HUES48 (cell line): ENCODE measurements around the gene KCTD4.

ENCODE experiments used
- H3K27ac ChIP-seq: one replicate; pipeline ENCODE4 v1.7.0; 2013; ENCODE audit warnings: low read depth, low read length, inconsistent platforms
- H3K27me3 ChIP-seq: 2 replicates; pipeline ENCODE4 v1.6.1; 2013; ENCODE audit warnings: mild to moderate bottlenecking, low read length; ENCODE audit not compliant: control insufficient read depth, insufficient read depth
- H3K36me3 ChIP-seq: 2 replicates; pipeline ENCODE4 v1.6.1; 2013; ENCODE audit warnings: low read length; ENCODE audit not compliant: control insufficient read depth, insufficient read depth
- H3K4me1 ChIP-seq: 2 replicates; pipeline ENCODE4 v1.6.1; 2013; ENCODE audit warnings: mild to moderate bottlenecking, low read length; ENCODE audit not compliant: control insufficient read depth, insufficient read depth
- H3K4me3 ChIP-seq: 2 replicates; pipeline ENCODE4 v1.5.1; 2013; ENCODE audit warnings: mild to moderate bottlenecking, low read depth, low read length
- H3K9ac ChIP-seq: 2 replicates; pipeline ENCODE4 v1.6.1; 2013; ENCODE audit warnings: mild to moderate bottlenecking, low read depth, low read length, moderate library complexity
- H3K9me3 ChIP-seq: 2 replicates; pipeline ENCODE4 v1.6.1; 2013; ENCODE audit warnings: low read length; ENCODE audit not compliant: control insufficient read depth, insufficient read depth

KCTD4 gene

GRCh38 chr13:45229172-45229571, 28.3 kb upstream of the KCTD4 start:
- H3K4me1 ChIP-seq, result peaks cover 11% of the 10 kb centered on the region
- H3K36me3 ChIP-seq, result no peaks in the 10 kb centered on the region
- H3K9ac ChIP-seq, result no peak overlapping the region

GRCh38 chr13:45228002-45228401, 27.2 kb upstream of the KCTD4 start:
- Histone ChIP-seq H3K9ac (no peak overlapping the region), H3K36me3 (no peaks in the 10 kb centered on the region), H3K27ac (no peak overlapping the region), H3K4me3 (no peak overlapping the region), H3K27me3 (no peaks in the 10 kb centered on the region), H3K4me1 (peaks cover 11% of the 10 kb centered on the region), H3K9me3 (no peaks in the 10 kb centered on the region)

More at GRCh38 chr13:45229172-45229571, 28.3 kb upstream of the KCTD4 start:
- Histone ChIP-seq H3K4me3 (no peak overlapping the region), H3K27me3 (no peaks in the 10 kb centered on the region), H3K27ac (no peak overlapping the region), H3K9me3 (no peaks in the 10 kb centered on the region)

GRCh38 chr13:45226024-45226423, 25.2 kb upstream of the KCTD4 start:
- Histone ChIP-seq H3K4me3 (no peak overlapping the region), H3K9ac (no peak overlapping the region), H3K27ac (no peak overlapping the region), H3K27me3 (no peaks in the 10 kb centered on the region), H3K36me3 (no peaks in the 10 kb centered on the region), H3K9me3 (no peaks in the 10 kb centered on the region), H3K4me1 (peaks cover 11% of the 10 kb centered on the region)

GRCh38 chr13:45225370-45225769, 24.5 kb upstream of the KCTD4 start:
- Histone ChIP-seq H3K27me3 (no peaks in the 10 kb centered on the region), H3K9me3 (no peaks in the 10 kb centered on the region), H3K4me1 (peaks cover 11% of the 10 kb centered on the region), H3K36me3 (no peaks in the 10 kb centered on the region), H3K9ac (no peak overlapping the region), H3K27ac (no peak overlapping the region), H3K4me3 (no peak overlapping the region)

GRCh38 chr13:45224176-45224575, 23.3 kb upstream of the KCTD4 start:
- Histone ChIP-seq H3K27ac (no peak overlapping the region), H3K36me3 (no peaks in the 10 kb centered on the region), H3K9ac (no peak overlapping the region), H3K4me1 (peaks cover 20% of the 10 kb centered on the region), H3K4me3 (no peak overlapping the region), H3K9me3 (no peaks in the 10 kb centered on the region), H3K27me3 (no peaks in the 10 kb centered on the region)

GRCh38 chr13:45222919-45223318, 22.1 kb upstream of the KCTD4 start:
- H3K9me3 ChIP-seq, result no peaks in the 10 kb centered on the region
- H3K27me3 ChIP-seq, result no peaks in the 10 kb centered on the region
- H3K36me3 ChIP-seq, result no peaks in the 10 kb centered on the region
- no peak overlapping the region for H3K4me3 ChIP-seq
- H3K4me1 ChIP-seq, result peaks cover 30% of the 10 kb centered on the region
- H3K27ac ChIP-seq, result no peak overlapping the region
- H3K9ac ChIP-seq, result no peak overlapping the region

- H3K9me3 ChIP-seq, result no peaks in the 10 kb centered on the region
- H3K36me3 ChIP-seq, result no peaks in the 10 kb centered on the region
- peaks cover 30% of the 10 kb centered on the region for H3K4me1 ChIP-seq
- no peaks in the 10 kb centered on the region for H3K27me3 ChIP-seq
- no peak overlapping the region for H3K27ac ChIP-seq
- no peak overlapping the region for H3K9ac ChIP-seq
- no peak overlapping the region for H3K4me3 ChIP-seq
Measured at GRCh38 chr13:45222516-45222915, 21.7 kb upstream of the KCTD4 start.

- Histone ChIP-seq H3K9me3 (no peaks in the 10 kb centered on the region), H3K4me1 (peaks cover 20% of the 10 kb centered on the region), H3K36me3 (no peaks in the 10 kb centered on the region), H3K4me3 (no peak overlapping the region), H3K27me3 (no peaks in the 10 kb centered on the region), H3K27ac (no peak overlapping the region), H3K9ac (no peak overlapping the region)
Measured at GRCh38 chr13:45220403-45220802, 19.6 kb upstream of the KCTD4 start.

- H3K27ac ChIP-seq, result no peak overlapping the region
- no peak overlapping the region for H3K4me3 ChIP-seq
- no peak overlapping the region for H3K9ac ChIP-seq
- no peaks in the 10 kb centered on the region for H3K9me3 ChIP-seq
- peaks cover 19% of the 10 kb centered on the region for H3K4me1 ChIP-seq
- H3K27me3 ChIP-seq, result no peaks in the 10 kb centered on the region
- H3K36me3 ChIP-seq, result no peaks in the 10 kb centered on the region
Measured at GRCh38 chr13:45219938-45220375, 19.1 kb upstream of the KCTD4 start.

- H3K27ac ChIP-seq, result peak overlapping the region; percentile 9
- no peaks in the 10 kb centered on the region for H3K36me3 ChIP-seq
- peaks cover 19% of the 10 kb centered on the region for H3K4me1 ChIP-seq
- no peaks in the 10 kb centered on the region for H3K27me3 ChIP-seq
- H3K9ac ChIP-seq, result no peak overlapping the region
- no peak overlapping the region for H3K4me3 ChIP-seq
- no peaks in the 10 kb centered on the region for H3K9me3 ChIP-seq
Measured at GRCh38 chr13:45219123-45219891, 18.5 kb upstream of the KCTD4 start.

- H3K27me3 ChIP-seq, result no peaks in the 10 kb centered on the region
- no peaks in the 10 kb centered on the region for H3K9me3 ChIP-seq
- H3K9ac ChIP-seq, result no peak overlapping the region
- no peak overlapping the region for H3K4me3 ChIP-seq
- H3K27ac ChIP-seq, result no peak overlapping the region
- H3K36me3 ChIP-seq, result no peaks in the 10 kb centered on the region
- peaks cover 19% of the 10 kb centered on the region for H3K4me1 ChIP-seq
Measured at GRCh38 chr13:45218689-45219088, 17.8 kb upstream of the KCTD4 start.
